Pancreas (tissue), 10 donors: Measurements from ENCODE around the gene BAK1. TPM values are rescaled to one million over a fixed set of nuclear protein-coding genes. Genes with fewer than 3 reads are reported as not detected.
A peak's percentile ranks its signal among the peaks of the same experiment; 100 is the strongest.

Source experiments
- ATAC-seq, 4 donors: fragments of 200-7000 bp; cut with Tn5 transposase; one replicate each; pipeline versions ENCODE4 v1.8.0 to v1.9.1; 2020; ENCODE audit warnings: mild to moderate bottlenecking in 4 of 4, moderate library complexity in 4 of 4
- DNase-seq, 6 donors: peaks; one replicate each; pipeline ENCODE4 v3.0.0-alpha.2; 2020
- FAIRE-seq: peaks from 2 replicates; lab custom pipeline; 2012; peaks lifted over from hg19 to GRCh38; lab: Jason Lieb, UNC
- H3K27ac ChIP-seq, 4 donors: fragments of 200-600 bp; sonication (generic); 1 replicate in 3 of 4; 2 replicates in 1 of 4; pipeline versions ENCODE4 v1.5.0 to v1.8.0; 2020
- H3K27me3 ChIP-seq, 4 donors: fragments of 200-600 bp; one replicate each; pipeline ENCODE4 v1.8.0; 2021
- H3K36me3 ChIP-seq, 3 donors: fragments of 200-600 bp; sonication (generic) in 1 of 3; one replicate each; pipeline versions ENCODE4 v1.5.0 to v1.8.0; 2020 to 2021
- H3K4me1 ChIP-seq, 3 donors: fragments of 200-600 bp; one replicate each; pipeline ENCODE4 v1.8.0; 2021
- H3K4me3 ChIP-seq, 4 donors: fragments of 200-600 bp; sonication (generic) in 2 of 4; one replicate each; pipeline versions ENCODE4 v1.5.0 to v1.8.0; 2020 to 2021
- H3K9me3 ChIP-seq, 4 donors: fragments of 200-600 bp; one replicate each; pipeline ENCODE4 v1.8.0; 2021
- WGBS, 2 donors: extraction: QIAGEN DNeasy Blood & Tissue Kit; methylation state at CpG; one replicate each; pipeline ENCODE4 v1.1.7; 2013; 5-methylcytosine and 5-hydroxymethylcytosine counted together
- intact Hi-C, 3 donors: fragments of 100-400 bp; cut with DNase I; formaldehyde crosslinking; loops; one replicate each; pipeline versions ENCODE4 v1.11.1 to v1.14.2; 2022
- polyA plus RNA-seq, 2 donors: library from polyadenylated mRNA; stranded (reverse); fragments of 200-250 nt; gene quantifications; one replicate each; pipeline ENCODE4 v1.2.3, GENCODE V29; 2013
- total RNA-seq, 6 donors: library from RNA; stranded (reverse); fragmentation: NEBNext Ultra II Directional in 4 of 6; extraction: Animal tissue kit (Norgen Biotek cat#: 25700) in 4 of 6; gene quantifications; one replicate each; pipeline versions ENCODE4 v1.2.1 to v1.2.4, GENCODE V29; 2021 to 2023
- TF ChIP-seq, protein P1 (sequence below), 4 donors: fragments of 200-600 bp; sonication (generic) in 3 of 4; IDR thresholded peaks; one replicate each; pipeline versions ENCODE4 v1.5.0 to v1.8.0; 2021; ENCODE audit warnings: antibody characterized with exemption in 4 of 4
- donor health status: healthy with polysubstance abuse.
- donor health status: DM: no; HTN: no; CAD: no; lungs with moderate emphysema.
- donor health status: DM: no; HTN: no; CAD: no.
- donor health status: control.
- donor health status: control.
- donor health status: Bipolar disorder and iron deficiency.
- donor health status: DM: yes; HTN: yes; CAD: no.
- donor health status: DM: no; HTN: no; CAD: no.
- donor health status: DM: no; HTN: no; CAD: no.
- donor health status: DM: yes; HTN: yes; CAD: no.

BAK1 gene
- total and polyA plus RNA-seq, 8 donors: 5.6 to 11.2 (median 7.3) TPM

DNA sequence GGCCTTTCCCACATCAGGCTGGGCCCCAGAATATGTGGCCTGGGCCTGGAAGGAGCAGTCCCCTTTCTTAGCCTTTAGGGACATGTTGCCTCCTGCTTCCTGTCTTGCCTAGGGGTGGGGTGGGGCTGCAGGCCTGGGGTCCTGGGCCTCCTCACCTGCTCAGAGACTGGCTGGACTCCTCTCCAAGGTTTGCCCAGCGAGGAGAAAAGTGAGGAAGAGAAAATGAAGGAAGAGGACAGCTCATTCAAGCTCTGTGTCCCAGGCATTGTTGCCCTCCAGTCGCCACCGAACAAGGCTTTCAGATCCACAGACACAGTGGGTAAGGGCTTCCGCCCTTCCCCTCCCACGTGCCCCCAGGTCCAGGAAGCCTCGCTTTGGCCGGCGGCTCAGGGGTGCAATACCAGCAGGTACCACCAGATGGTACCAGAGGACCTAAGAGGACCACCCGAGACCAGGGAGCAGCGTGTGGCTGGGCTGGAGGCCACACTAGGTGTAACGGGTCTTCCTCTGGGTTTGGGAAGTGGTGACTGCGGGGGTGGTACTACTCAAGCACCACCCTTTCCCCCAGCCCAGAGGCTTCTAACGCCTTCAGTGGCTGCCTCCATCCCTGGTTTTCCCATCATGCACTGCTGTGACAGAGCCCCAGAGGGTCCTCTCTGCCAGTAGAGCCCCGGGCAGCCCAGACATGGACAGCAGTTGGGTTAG lies 5.5 kb upstream of the BAK1 start:
- no peaks in the 10 kb centered on the region for H3K9me3 ChIP-seq
- no peak overlapping the region for H3K27ac ChIP-seq
- H3K4me3 ChIP-seq: no peak overlapping the region
- H3K4me1 ChIP-seq: peaks cover 6 to 11% (median 8%) of the 10 kb centered on the region in 3 donors
- no peaks in the 10 kb centered on the region for H3K36me3 ChIP-seq
- no peaks in the 10 kb centered on the region for H3K27me3 ChIP-seq
- DNase-seq (peak; percentile 61 to 89 (median 80)), FAIRE-seq (no peak), ATAC-seq (peak in 3 of 4 donors; percentile 64 to 67 (median 67))
- intact Hi-C loops: loop anchor here in 2 of 3 donors (5.0 to 10.0 kb wide), 4 partner anchors 49 to 569 kb away; no protein-coding TSS in a partner anchor
- WGBS, 2 donors: 9 to 13% methylated on average over 14 of the region's 14 CpGs
- TF ChIP-seq, protein P1, sequence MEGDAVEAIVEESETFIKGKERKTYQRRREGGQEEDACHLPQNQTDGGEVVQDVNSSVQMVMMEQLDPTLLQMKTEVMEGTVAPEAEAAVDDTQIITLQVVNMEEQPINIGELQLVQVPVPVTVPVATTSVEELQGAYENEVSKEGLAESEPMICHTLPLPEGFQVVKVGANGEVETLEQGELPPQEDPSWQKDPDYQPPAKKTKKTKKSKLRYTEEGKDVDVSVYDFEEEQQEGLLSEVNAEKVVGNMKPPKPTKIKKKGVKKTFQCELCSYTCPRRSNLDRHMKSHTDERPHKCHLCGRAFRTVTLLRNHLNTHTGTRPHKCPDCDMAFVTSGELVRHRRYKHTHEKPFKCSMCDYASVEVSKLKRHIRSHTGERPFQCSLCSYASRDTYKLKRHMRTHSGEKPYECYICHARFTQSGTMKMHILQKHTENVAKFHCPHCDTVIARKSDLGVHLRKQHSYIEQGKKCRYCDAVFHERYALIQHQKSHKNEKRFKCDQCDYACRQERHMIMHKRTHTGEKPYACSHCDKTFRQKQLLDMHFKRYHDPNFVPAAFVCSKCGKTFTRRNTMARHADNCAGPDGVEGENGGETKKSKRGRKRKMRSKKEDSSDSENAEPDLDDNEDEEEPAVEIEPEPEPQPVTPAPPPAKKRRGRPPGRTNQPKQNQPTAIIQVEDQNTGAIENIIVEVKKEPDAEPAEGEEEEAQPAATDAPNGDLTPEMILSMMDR (IDR thresholded peaks at IDR 0.05): peak; percentile 91 to 97 (median 94)

DNA sequence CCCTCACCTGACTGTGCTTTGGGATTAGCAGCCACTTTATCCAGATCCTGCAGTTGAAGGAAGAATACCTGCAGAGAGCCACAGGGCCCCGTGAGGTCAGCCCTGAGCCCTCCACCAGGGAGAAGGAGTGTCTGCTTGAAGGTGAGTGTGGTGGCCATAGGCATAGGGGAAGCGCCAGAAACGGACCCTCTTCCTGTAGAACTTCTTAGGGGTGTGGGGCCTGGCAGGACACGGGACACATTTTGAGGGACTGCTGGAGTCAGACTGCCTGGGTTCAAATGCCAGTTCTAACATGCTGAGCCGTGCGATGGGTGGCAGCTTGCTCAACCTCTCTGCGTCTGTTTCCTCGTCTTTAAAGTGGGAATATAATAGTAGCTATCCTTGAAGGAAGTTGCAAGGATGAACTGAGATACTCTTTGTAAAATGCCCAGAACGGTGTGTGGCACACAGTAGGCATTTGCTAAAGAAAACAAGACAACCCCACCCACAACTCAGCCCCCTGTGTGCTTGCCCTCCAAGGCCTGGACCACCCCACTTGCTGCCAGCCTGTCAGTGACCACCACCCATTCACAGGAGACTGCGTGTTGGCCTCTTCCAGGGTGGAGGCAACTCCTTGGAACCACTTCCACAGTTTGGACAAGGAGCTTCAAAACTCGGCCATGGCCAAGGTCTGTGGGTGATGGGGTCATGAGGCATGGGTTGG lies 4.8 kb upstream of the BAK1 start:
- Histone ChIP-seq H3K36me3 (no peaks in the 10 kb centered on the region), H3K4me1 (peaks cover under 1 to 4% (median 1%) of the 10 kb centered on the region in 3 donors), H3K4me3 (no peak overlapping the region), H3K27ac (no peak overlapping the region), H3K9me3 (no peaks in the 10 kb centered on the region), H3K27me3 (no peaks in the 10 kb centered on the region)
- DNase-seq (no peak), ATAC-seq (no peak), FAIRE-seq (no peak)
- WGBS, 2 donors: 67 to 69% methylated on average over 11 of the region's 11 CpGs
- intact Hi-C loops: loop anchor here in 2 of 3 donors (5.0 to 10.0 kb wide), 4 partner anchors 50 to 570 kb away; no protein-coding TSS in a partner anchor
- TF ChIP-seq, protein P1 (IDR thresholded peaks at IDR 0.05): no peak

DNA sequence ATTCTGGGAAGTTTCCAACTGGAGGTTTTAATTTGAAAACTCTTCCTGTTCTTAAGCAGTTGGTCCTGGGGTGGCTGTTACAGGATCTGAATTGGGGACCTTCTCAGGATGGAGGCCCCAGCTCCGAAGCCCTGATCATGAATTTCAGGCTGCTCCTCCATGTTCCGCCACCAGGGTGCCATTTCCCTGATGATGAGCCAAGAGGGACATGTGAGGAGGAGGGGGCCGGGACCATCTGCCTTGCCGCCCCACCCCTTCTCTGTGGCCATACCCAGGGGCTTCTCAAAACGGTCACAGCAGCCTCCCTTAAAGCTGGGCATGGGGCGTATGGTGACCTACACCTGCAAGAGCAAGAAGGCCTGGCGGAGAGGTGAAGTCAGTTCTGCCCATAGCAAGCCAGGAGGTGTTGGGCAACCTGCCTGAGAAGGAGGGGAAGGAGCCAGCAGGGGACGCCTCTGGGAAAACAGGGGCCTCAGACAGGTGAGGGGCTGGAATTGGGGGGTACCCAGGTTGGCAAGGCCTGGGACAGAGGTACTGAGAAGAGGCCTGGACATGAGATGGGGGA lies 3.6 kb upstream of the BAK1 start:
- WGBS, 2 donors: 60 to 72% methylated on average over 8 of the region's 8 CpGs
- FAIRE-seq: no peak
- DNase-seq: no peak
- intact Hi-C loops: loop anchor here in 2 of 3 donors (10.0 kb wide), 3 partner anchors 51 to 571 kb away; no protein-coding TSS in a partner anchor
- Histone ChIP-seq H3K27me3 (no peaks in the 10 kb centered on the region), H3K4me3 (no peak overlapping the region), H3K4me1 (peaks cover 0 to 9% (median 8%) of the 10 kb centered on the region in 3 donors), H3K27ac (no peak overlapping the region), H3K36me3 (no peaks in the 10 kb centered on the region), H3K9me3 (no peaks in the 10 kb centered on the region)
- no peak for ATAC-seq
- TF ChIP-seq, protein P1 (IDR thresholded peaks at IDR 0.05): no peak

DNA sequence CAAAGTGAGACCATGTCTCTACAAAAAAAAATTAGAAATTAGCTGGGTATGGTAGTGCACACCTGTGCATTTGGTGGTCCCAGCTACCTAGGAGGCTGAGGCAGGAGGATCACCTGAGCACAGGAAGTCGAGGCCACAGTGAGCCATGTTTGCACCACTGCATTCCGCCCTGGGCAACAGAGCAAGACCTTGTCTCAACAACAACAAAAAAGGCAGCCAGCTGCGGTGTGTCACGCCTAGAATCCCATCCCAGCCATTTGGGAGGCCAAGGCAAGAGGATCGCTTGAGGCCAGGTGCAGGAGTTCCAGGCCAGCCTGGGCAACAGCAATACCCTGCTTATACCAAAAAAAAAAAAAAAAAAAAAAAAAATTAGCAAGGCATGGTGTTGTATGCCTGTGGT lies 1.1 kb upstream of the BAK1 start:
- Histone ChIP-seq H3K27ac (no peak overlapping the region), H3K4me1 (peaks cover 0 to 11% (median 10%) of the 10 kb centered on the region in 3 donors), H3K9me3 (no peaks in the 10 kb centered on the region), H3K27me3 (no peaks in the 10 kb centered on the region), H3K36me3 (no peaks in the 10 kb centered on the region), H3K4me3 (no peak overlapping the region)
- intact Hi-C loops: loop anchor here in 2 of 3 donors (10.0 kb wide), 3 partner anchors 54 to 574 kb away; no protein-coding TSS in a partner anchor
- FAIRE-seq (no peak), DNase-seq (no peak), ATAC-seq (no peak)
- TF ChIP-seq, protein P1 (IDR thresholded peaks at IDR 0.05): no peak
- 88 to 97% methylated on average over 5 of the region's 5 CpGs for WGBS, 2 donors
